HEK293T (cell line): ENCODE measurements around the gene KPNA1.

Experiments used
- ARNT ChIP-seq: fragments of 450-650 bp; IDR thresholded peaks from 2 replicates; pipeline ENCODE4 v1.6.1; 2017; ENCODE audit warnings: mild to moderate bottlenecking
- BHLHE40 ChIP-seq: fragments of 450-650 bp; IDR thresholded peaks from 2 replicates; pipeline ENCODE4 v1.6.1; 2016; ENCODE audit warnings: mild to moderate bottlenecking, moderate library complexity, borderline replicate concordance
- CTBP1 ChIP-seq: fragments of 450-650 bp; IDR thresholded peaks from 2 replicates; pipeline ENCODE4 v1.6.1; 2016; ENCODE audit warnings: borderline replicate concordance
- ELF4 ChIP-seq: fragments of 450-650 bp; IDR thresholded peaks from 2 replicates; pipeline ENCODE4 v1.6.1; 2017; ENCODE audit warnings: antibody characterized with exemption
- FOXK2 ChIP-seq: fragments of 450-650 bp; IDR thresholded peaks from 2 replicates; pipeline ENCODE4 v1.6.1; 2016; ENCODE audit warnings: mild to moderate bottlenecking
- FOXM1 ChIP-seq: fragments of 450-650 bp; IDR thresholded peaks from 2 replicates; pipeline ENCODE4 v1.6.1; 2017; ENCODE audit warnings: mild to moderate bottlenecking, borderline replicate concordance
- HDGF ChIP-seq: fragments of 450-650 bp; IDR thresholded peaks from 2 replicates; pipeline ENCODE4 v1.6.1; 2017; ENCODE audit warnings: antibody characterized with exemption, borderline replicate concordance
- NFRKB ChIP-seq: fragments of 450-650 bp; IDR thresholded peaks from 2 replicates; pipeline ENCODE4 v1.6.1; 2016; ENCODE audit warnings: mild to moderate bottlenecking, moderate library complexity
- PKNOX1 ChIP-seq: fragments of 450-650 bp; IDR thresholded peaks from 2 replicates; pipeline ENCODE4 v1.6.1; 2016
- SP1 ChIP-seq: fragments of 450-650 bp; IDR thresholded peaks from 2 replicates; pipeline ENCODE4 v1.6.1; 2017
- TARDBP ChIP-seq: fragments of 450-650 bp; IDR thresholded peaks from 2 replicates; pipeline ENCODE4 v1.6.1; 2016

DNA sequence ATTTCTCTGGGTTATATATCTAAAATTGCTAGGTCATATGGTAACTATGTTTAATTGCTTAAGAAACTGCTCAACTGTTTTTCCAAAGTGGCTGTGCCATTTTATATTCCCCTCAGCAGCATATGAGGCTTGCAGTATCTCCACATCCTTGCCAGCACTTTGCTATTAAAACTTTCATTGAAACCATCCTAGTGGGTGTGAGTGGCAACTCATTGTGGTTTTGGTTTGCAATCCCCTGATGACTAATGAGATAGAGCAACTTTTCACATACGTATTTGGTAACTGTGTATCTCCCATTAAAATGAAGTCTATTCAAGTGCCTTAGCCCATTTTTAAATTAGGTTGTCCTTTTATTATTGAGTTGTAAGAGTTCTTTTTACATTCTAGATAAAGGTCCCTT lies 17.3 kb downstream of the KPNA1 start:
- TF ChIP-seq BHLHE40 (no peak), HDGF (no peak), TARDBP (no peak), ELF4 (no peak), SP1 (no peak), FOXM1 (no peak), FOXK2 (no peak), PKNOX1 (no peak), ARNT (no peak), NFRKB (no peak), CTBP1 (no peak)
